SHP77 (cell line): ENCODE results near the gene PCP2.
"Not testable (repeated sequence)": the region's sequence is repeated elsewhere in the genome, so short reads cannot be mapped to it uniquely, and the experiment has no call there.

Experiments
- DNase-seq, 2 experiments: peaks; one replicate each; lab custom pipeline; 2025; lab: John Stamatoyannopoulos, UW

Gene PCP2

DNA sequence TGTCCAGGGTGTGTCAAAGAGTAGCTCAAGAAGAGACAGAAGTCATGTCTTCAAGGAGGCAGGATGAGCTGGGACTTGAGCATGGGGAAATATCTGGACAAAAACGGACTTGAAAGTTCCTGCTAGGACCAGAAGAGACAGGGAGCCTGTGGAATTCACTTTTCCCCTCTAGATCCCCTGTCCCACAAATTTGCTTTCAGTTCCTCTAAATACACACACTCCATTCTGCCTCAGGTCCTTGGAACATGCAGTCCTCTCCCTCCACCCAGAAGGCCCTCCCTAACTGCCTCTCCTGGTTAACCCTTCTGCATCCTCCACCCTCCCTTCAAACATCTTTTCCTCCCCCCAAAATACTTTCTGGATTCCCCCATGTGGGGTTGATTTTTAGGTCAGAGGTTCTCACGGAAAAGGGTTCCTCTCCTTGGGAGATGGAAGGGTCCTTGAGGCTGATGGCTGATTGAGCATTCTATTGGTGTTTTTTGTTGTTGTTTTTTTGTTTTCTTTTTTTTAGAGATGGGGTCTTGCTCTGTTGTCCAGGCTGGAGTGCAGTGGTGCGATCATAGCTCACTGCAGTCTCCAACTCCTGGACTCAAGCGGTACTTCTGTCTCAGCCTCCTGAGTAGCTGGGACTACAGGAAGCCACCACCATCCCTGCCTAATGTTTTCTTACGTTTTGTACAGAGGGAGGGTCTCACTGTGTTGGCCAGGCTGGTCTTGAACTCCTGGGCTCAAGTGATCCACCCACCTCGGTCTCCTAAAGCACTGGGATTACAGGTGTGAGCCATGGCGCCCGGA lies 28.4 kb upstream of the PCP2 start:
- no peak for DNase-seq

DNA sequence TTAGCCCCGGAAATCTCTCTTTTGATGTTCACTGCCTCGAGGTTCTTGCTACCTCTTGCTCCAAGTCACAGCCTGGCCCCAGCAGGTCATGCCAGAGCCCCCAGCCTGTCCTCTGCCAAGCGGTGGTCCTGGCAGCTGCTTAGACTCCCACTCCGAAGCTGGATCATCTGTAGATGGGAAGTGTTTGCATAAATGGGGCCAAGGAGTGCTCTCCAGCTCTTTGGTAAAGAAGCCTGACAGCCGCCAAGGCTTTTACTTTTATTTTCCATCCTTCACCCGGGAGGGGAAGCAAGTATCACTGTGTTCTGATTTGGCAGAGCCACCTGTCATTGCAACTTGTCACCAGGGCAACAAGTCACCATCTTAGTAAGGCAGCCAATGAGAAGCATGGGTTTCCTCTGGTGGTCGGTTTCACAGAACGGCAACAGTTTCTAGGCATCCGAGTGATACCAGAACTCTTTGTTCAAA lies 24.7 kb upstream of the PCP2 start:
- no peak for DNase-seq

DNA sequence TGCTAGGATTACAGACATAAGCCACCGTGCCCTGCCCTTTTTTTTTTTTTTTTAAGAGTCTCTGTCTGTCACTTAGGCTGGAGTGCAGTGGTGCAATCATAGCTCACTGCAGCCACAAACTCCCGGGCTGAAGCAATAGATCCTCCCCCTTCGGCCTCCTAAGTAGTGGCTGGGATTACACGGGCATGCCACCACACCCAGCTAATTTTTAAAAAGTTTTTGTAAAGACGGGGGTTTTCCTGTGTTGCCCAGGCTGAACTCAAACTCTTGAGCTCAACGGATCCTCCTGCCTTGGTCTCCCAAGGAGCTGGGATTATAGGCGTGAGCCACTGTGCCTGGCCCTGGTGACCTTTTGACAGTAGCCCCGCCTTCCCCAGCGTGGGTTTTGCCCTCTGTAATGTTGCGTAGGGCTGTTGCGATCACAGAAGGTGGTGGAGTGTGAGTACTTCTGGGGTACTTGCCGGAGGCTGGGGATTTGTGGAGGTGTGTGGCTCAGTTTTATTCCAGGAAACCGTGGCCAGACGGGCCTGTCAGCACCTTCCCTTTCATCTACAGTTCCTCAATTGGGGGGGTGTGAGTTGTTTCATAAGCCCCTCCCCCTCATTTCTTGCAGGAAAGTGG lies 23.7 kb upstream of the PCP2 start:
- no peak for DNase-seq

DNA sequence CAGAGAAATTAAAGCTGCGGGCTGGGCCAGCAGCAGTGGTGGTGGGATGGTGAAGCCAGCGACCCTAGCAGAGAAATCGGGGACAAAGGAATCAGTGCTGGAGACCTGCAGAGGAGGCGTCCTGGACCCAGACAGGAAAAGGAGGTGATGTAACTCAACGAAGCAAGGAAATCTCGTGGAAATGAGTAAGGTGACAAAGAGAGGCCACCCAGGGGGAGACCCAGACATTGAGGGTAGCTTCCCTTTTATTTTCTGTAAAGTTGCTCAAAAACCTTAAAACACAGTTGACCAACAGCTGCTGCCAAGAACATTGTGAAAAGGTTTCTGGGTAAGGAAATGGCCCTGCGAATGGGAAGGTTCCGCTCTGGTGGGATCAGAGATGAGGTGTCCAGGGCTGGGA lies 22.1 kb upstream of the PCP2 start:
- DNase-seq = no peak

DNA sequence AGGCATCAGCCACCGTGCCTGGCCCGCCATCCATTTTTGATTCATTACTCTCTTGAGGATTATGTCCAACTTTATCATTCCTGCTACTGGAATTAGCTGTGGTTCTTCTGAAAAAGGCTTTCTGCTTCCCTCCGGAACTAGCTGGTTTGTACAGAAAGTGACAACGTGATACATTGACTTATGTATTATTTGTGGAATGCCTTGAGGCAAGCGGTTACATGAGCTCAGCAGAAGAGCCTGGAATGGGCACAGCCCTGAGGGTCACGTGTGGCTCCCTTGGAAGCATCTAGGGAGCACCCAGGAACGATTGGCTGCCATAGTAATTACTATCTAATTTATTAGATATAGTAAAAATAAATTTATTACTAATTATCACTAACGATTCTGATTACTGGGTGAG lies 20.9 kb upstream of the PCP2 start:
- DNase-seq = no peak

DNA sequence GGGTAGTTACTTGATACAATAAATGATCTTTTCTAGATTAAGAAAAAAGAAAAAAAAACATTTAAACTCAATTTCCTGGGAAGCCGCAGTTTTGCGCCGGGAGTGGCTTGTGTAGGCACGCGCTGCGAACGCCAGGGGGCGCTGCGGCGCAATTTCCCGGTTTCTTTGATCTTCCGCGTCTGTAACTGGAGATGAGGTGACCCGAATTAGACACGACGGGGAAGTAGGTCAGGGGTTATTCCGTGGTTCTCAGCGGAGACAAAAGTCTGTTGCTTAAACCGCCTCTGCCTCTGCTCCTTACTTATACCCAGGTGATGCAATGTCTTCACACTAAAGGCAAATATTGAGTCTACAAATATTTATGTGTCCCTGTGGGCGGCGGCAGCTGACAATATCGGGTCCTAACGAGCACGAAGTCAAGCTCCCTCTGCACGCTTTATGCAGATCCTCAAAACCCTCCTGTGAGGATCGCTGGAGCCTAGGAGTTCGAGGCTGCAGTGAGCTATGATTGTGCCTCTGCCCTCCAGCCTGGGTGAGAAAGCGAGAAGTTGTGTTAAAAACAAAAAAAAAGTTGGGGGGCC lies 18.6 kb upstream of the PCP2 start:
- DNase-seq = peak; percentile 55 to 63

DNA sequence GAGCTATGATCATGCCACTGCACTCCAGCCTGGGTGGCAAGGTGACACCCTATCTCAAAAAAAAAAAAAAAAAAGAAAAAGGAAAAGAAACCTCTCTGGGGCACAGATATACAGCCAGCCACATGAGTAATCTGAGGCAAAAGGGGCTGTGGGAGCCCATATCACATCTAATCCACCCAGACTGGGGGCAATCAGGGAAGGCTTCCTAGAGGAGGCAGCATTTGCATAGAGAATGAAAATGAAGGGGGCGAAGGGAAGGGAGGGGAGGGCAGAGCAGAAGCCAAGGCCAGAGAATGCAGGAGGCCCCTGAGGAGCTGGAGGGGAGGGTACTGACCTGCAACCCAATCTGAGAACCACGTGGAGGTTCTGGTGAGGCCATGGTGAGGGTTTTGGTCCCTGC lies 16.6 kb upstream of the PCP2 start:
- DNase-seq = no peak

DNA sequence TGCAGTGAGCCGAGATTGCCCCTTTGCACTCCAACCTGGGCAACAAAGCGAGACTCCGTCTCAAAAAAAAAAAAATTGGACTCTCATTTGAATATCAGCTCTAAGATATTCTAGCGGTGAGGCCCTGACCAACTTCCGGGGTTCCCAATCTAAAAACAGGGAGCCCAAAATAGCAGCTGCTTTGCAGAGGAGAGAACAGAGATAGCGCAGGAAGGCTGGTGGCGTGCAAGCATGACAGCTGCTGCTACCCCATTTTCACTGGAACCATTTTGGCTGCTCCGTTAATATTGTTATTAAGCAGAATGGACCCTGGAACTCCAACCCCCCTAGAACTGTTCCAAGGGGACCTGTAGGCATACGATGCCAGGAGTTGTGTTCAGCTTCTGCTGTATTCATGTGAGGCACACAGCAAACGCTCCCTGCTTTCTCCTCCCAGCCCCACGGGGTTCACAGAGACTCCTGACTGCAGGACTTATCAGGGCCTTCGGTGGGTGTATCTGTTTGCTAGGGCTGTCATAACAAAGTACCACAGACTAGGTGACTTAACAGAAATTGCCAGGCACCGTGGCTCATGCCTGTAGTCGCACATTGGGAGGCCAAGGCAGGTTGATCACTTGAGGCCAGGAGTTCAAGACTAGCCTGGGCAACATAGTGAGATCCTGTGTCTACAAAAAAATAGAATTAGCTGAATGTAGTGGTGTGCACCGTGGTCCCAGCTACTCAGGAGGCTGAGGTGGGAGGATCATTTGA lies 14.9 kb upstream of the PCP2 start:
- DNase-seq = no peak

DNA sequence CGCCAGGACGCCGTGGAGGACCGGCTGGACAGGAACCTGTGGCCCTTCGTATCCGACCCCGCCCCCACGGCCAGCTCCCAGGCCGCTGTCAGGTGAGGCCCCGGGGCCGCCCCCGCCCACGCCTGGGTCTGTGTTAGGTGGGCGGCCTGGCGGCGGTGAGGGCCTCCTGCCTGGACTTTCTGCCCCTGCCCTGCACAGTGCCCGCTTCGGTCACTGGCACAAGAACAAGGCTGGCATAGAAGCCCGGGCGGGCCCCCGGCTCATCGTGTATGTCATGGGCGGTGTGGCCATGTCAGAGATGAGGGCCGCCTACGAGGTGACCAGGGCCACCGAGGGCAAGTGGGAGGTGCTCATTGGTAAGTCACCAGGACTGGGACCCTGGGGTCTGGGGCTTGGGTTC lies 13.6 kb upstream of the PCP2 start:
- DNase-seq = no peak

DNA sequence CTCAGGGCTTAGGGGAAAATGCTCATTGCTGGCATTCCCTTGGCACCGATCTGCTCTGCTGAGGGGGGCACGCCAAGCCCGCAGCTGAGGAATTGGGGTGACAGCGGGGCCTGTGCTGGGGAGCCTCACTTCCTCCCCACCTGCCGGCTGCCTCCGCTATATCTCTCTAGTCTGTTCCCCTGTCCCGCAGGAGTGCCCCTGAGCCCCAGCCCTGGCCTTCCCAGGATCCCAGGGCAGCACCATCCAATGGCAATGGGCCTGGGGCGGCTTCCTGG lies 12.8 kb upstream of the PCP2 start:
- DNase-seq = no peak

DNA sequence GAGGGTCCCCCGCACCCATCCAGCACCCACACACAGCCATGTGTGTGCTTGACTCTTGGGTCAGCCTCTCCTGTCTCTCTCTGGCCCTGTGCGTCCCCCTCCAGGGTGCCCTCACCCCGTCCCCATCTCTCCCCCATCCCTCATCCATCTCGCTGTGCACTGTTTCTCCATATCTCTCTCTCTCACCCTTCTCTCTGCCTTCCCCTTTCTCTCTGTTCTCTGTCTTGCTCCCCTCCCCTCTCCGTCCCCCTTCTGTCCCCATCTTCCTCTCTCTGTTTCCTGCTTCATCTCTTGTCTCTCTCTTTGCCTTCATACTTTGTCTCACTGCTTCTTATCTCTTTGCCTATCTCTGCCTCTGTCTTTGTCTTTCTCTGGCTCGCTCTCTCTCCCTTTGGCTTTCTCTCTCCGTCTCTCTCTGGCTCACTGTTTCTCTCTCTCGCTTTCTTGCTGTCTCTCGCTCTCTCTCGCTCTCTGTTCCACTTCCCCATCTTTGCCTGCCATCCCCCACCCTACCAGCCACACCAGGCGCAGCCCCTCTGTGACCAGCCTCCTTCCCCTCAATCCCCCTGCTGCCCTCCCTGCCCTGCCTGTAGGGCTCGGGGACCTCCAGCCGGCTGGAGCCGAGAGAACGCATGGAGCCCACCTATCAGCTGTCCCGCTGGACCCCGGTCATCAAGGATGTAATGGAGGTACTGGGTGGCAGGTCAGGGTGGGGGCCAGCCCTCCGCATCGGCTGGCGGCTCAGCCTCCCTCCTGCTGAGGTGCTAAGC lies 12.3 kb upstream of the PCP2 start:
- no peak for DNase-seq

DNA sequence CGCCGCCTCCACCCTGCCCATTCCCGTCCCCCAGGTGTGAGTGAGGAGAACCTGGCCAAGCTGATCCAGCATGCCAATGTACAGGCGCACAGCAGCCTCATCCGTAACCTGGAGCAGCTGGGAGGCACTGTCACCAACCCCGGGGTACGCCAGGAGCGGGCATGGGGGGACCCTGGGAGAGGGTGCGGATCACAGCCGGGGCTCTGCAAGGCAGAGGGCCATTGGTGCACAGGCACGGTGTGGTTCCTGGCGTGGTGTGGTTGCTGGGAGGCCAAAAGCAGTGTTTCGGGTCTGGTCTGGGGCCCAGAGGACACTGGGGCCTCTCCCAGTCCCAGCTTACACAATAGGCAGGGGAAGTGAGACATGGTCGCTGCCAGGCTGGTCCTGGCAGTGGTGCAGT lies 11.6 kb upstream of the PCP2 start:
- DNase-seq = no peak

DNA sequence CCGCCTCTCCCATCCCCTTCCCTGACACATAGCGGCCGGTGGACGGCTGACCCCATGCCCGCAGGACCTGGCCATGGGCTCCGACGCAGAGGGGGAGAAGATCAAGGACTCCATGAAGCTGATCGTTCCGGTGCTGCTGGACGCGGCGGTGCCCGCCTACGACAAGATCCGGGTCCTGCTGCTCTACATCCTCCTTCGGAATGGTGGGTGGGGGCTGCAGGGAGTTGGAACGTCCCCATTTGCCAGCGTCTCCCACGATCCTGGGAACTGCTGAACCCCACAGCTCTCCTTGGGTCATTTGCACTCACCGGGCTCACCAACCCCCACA lies 11.0 kb upstream of the PCP2 start:
- DNase-seq = no peak

DNA sequence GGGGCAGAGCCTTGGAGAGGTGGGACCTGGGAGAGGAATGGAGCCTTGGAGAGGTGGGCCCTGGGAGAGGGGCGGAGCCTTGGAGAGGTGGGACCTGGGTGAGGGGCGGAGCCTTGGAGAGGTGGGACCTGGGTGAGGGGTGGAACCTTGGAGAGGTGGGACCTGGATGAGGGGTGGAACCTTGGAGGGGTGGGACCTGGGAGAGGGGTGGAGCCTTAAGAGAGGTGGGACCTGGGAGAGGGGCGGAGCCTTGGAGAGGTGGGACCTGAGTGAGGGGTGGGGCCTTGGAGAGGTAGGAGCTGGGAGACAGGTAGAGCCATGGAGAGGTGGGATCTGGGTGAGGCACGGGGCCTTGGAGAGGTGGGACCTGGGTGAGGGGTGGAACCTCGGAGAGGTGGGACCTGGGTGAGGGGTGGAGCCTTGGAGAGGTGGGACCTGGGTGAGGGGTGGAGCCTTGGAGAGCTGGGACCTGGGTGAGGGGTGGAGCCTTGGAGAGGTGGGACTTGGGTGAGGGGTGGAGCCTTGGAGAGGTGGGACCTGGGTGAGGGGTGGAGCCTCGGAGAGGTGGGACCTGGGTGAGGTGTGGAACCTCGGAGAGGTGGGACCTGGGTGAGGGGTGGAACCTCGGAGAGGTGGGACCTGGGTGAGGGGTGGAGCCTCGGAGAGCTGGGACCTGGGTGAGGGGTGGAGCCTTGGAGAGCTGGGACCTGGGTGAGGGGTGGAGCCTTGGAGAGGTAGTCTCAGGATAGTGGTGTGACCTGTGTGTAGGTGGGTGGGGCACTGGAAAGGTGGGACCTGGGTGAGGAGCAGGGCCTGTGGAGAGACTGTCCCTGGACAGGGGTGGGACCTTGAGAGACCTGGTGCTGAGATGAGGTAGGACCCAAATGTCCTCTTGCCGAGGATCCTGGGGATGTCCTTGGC lies 10.4 kb upstream of the PCP2 start:
- not testable (repeated sequence) for DNase-seq

DNA sequence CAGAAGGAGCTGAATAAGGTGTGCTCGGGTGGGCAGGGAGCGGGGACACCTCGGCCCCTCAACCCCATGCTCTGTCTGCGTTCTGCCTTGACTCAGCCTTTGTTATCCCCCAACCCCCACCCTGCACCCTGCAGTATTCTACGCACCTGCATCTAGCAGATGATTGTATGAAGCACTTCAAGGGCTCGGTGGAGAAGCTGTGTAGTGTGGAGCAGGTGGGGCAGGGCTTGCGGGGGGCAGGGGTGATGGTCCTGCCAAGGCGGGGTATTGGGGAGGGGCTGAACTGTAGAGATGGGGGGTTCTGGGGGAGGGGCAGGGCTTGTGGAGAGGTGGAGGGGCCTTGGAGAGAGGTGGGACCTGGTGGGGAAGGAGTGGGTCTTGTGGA lies 9.5 kb upstream of the PCP2 start:
- no peak for DNase-seq

DNA sequence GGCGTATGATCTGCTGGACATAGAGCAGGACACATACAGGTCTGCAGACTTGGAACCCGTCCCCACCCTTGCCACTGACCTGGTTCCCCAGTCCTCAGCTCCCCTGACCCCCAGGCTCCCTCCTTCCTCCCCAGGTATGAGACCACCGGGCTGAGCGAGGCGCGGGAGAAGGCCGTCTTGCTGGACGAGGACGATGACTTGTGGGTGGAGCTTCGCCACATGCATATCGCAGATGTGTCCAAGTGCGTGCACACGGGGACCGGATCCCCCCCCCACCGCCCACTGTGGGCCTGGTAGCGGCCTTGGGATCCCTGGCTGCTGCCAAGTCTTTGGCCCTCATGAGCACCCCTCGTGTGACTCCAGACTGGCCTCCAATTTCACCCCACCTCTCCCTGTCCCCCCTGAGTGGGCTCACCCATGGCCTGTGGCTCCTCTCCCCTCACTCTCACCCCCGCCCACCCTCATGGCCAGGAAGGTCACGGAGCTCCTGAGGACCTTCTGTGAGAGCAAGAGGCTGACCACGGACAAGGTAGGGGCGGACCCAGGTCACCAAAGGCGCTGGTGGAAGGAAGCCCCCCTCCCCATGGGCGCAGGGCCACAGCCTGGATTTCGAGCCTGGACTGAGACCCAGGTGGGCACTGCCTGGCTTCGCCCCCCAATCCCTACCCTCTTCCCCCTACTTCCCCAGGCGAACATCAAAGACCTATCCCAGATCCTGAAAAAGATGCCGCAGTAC lies 8.9 kb upstream of the PCP2 start:
- no peak for DNase-seq

DNA sequence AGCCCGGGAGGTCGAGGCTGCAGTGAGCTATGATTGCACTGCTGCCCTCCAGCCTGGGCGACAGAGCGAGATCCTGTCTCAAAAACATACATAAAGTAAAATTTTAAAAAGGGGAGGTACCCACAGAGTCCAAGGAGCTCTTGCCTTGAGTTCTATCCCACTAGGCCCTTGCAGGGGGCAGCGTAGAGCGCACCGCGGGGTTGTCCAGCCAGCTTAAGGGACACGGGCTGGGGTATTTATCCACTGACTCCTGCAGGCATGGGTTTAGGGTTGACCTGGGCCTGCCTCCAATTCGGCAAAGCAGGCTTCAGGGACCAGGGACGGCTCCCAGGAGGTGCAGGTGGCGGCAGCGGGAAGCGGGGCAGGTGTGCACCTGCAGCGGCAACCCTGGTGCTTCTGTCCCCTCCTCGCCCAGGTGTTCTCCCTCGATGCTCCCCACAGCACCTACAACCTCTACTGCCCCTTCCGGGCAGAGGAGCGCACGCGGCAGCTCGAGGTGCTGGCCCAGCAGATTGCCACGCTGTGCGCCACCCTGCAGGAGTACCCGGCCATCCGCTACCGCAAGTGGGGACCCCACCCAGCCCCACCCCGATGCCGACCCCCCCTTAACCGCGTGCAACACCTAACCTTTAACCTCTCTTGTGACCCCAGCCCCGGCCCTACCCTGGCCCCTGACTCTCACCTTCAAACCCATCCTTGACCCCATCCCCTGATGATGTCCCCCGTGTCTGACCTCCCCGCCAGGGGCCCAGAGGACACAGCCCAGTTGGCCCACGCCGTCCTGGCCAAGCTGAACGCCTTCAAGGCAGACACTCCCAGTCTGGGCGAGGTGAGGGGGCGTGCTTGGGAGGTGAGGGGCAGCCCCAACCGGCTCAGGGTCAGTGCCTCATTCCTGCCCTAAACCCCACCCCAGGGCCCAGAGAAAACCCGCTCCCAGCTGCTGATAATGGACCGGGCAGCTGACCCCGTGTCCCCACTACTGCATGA lies 8.1 kb upstream of the PCP2 start:
- DNase-seq = no peak

DNA sequence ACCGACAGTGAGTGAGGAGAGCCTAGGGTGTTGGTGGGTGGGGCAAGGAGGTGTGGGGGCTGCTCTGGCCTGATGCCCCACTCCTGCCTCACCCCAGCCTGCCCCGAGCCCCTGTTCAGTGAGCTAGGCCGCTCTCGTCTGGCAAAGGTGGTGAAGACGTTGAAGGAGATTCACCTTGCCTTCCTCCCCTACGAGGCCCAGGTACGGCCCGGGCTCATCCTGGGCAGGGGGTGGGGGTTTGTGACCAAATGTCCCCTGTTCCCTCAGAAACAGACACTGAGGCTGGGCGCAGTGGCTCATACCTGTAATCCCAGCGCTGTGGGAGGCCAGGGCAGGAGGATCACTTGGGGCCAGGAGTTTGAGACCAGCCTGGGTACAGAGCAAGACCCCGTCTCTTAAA lies 7.3 kb upstream of the PCP2 start:
- no peak for DNase-seq

DNA sequence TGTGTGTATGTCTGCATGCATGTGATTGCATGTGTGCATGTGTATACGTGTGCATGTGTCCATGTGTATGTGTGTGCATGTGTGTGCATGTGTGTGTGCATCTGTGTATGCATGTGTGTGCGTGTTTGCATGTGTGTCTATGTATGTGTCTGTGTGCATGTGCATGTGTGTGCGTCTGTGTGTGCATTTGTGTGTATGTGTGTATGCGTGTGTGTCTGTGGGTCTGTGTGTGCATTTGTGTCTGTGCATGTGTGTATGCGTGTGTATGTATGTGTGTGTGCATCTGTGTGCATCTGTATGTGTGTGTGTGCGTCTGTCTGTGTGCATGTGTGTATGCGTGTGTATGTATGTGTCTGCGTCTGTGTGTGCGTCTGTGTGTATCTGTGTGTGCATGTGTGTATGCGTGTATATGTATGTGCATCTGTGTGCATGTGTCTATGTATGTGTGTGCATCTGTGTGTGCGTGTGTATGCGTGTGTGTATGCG lies 6.4 kb upstream of the PCP2 start:
- DNase-seq = no peak
